Measurements from ENCODE around the gene HK3.

Gene HK3

DNA sequence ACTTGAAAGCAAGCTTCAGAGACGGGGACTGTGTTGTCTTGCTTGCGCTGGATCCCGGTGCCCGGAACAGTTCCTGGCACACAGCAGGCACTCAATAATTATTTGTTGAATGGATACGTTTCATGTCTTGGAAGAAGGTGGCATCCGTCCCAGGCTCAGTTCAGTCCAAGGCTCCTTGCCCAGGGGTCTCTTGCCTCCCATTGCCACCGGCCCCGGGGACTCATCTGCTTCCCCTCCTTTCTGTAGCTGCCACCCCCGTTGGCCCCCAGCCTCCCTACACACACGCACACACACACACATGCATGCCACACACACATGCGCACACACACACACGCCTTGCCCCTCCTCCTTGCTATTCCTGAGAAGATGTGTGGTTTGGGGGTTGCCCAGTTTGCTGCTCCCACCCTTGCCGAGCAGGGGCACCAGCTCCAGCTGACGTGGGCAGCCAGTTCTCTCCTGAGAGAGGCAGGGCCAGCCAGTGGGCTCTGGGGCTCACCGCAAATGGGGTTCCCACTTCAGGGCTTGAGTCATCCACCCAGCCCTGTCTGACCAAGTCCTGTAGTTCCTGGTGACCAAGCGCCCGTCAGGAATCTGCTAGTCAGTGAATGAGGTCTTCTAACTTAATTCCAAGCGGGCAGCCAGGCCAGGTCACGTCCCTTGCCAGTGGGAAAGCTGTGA is 41.8 kb downstream of the HK3 start:
- H3K36me3 ChIP-seq (ENCODE audit: insufficient read depth, low read length): no peaks in the 10 kb centered on the region

GRCh38 chr5:176856746-176857145 is 42.4 kb downstream of the HK3 start:
- no peak for TF ChIP-seq EZH2 (IDR thresholded peaks at IDR 0.05; ENCODE audit: borderline replicate concordance, low read depth, low read length, severe bottlenecking)
- TF ChIP-seq, protein P1, sequence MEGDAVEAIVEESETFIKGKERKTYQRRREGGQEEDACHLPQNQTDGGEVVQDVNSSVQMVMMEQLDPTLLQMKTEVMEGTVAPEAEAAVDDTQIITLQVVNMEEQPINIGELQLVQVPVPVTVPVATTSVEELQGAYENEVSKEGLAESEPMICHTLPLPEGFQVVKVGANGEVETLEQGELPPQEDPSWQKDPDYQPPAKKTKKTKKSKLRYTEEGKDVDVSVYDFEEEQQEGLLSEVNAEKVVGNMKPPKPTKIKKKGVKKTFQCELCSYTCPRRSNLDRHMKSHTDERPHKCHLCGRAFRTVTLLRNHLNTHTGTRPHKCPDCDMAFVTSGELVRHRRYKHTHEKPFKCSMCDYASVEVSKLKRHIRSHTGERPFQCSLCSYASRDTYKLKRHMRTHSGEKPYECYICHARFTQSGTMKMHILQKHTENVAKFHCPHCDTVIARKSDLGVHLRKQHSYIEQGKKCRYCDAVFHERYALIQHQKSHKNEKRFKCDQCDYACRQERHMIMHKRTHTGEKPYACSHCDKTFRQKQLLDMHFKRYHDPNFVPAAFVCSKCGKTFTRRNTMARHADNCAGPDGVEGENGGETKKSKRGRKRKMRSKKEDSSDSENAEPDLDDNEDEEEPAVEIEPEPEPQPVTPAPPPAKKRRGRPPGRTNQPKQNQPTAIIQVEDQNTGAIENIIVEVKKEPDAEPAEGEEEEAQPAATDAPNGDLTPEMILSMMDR (IDR thresholded peaks at IDR 0.05; ENCODE audit: borderline replicate concordance, extremely low read depth, low read length, poor library complexity, severe bottlenecking): no peak
- Histone ChIP-seq H3K27me3 (ENCODE audit: insufficient read depth, low read length, poor library complexity) (no peaks in the 10 kb centered on the region), H3K4me1 (ENCODE audit: insufficient read depth, low read length) (no peaks in the 10 kb centered on the region), H3K36me3 (ENCODE audit: insufficient read depth, low read length) (no peaks in the 10 kb centered on the region), H3K27ac (ENCODE audit: low read length) (no peak overlapping the region), H3K4me3 (ENCODE audit: low read depth in 1 of 2, low read length in 2 of 2) (no peak overlapping the region), H3K9me3 (ENCODE audit: insufficient read depth, low read length, severe bottlenecking) (no peaks in the 10 kb centered on the region), H3K79me2 (ENCODE audit: insufficient read depth, low read length) (no peaks in the 10 kb centered on the region), H3K4me2 (ENCODE audit: insufficient read depth, low read length) (no peak overlapping the region), H3K9ac (ENCODE audit: low read depth, low read length) (no peak overlapping the region), H4K20me1 (ENCODE audit: insufficient read depth, low read length) (peaks cover 10% of the 10 kb centered on the region), H2AFZ (ENCODE audit: low read depth, low read length) (no peak overlapping the region)
- DNase-seq: no peak
- ATAC-seq (ENCODE audit: insufficient read depth, low read depth): no peak

More for the DNA sequence above, 41.8 kb downstream of the HK3 start:
- Histone ChIP-seq H3K27me3 (ENCODE audit: insufficient read depth, low read length, poor library complexity) (no peaks in the 10 kb centered on the region), H3K9ac (ENCODE audit: low read depth, low read length) (no peak overlapping the region), H3K4me1 (ENCODE audit: insufficient read depth, low read length) (no peaks in the 10 kb centered on the region), H3K4me3 (ENCODE audit: low read depth in 1 of 2, low read length in 2 of 2) (no peak overlapping the region), H3K79me2 (ENCODE audit: insufficient read depth, low read length) (no peaks in the 10 kb centered on the region), H2AFZ (ENCODE audit: low read depth, low read length) (no peak overlapping the region), H4K20me1 (ENCODE audit: insufficient read depth, low read length) (peaks cover 12% of the 10 kb centered on the region), H3K27ac (ENCODE audit: low read length) (no peak overlapping the region), H3K9me3 (ENCODE audit: insufficient read depth, low read length, severe bottlenecking) (no peaks in the 10 kb centered on the region), H3K4me2 (ENCODE audit: insufficient read depth, low read length) (no peak overlapping the region)
- ATAC-seq (ENCODE audit: insufficient read depth, low read depth) (no peak), DNase-seq (no peak)
- no peak for TF ChIP-seq EZH2 (IDR thresholded peaks at IDR 0.05; ENCODE audit: borderline replicate concordance, low read depth, low read length, severe bottlenecking)
- TF ChIP-seq, protein P1 (IDR thresholded peaks at IDR 0.05; ENCODE audit: borderline replicate concordance, extremely low read depth, low read length, poor library complexity, severe bottlenecking): no peak

- Histone ChIP-seq H3K36me3 (ENCODE audit: insufficient read depth, low read length) (no peaks in the 10 kb centered on the region), H2AFZ (ENCODE audit: low read depth, low read length) (no peak overlapping the region), H4K20me1 (ENCODE audit: insufficient read depth, low read length) (peaks cover 4% of the 10 kb centered on the region; the same call in 1 of the 2 replicates), H3K9me3 (ENCODE audit: insufficient read depth, low read length, severe bottlenecking) (no peaks in the 10 kb centered on the region), H3K4me1 (ENCODE audit: insufficient read depth, low read length) (no peaks in the 10 kb centered on the region), H3K4me3 (ENCODE audit: low read depth in 1 of 2, low read length in 2 of 2) (no peak overlapping the region), H3K4me2 (ENCODE audit: insufficient read depth, low read length) (no peak overlapping the region), H3K27me3 (ENCODE audit: insufficient read depth, low read length, poor library complexity) (no peaks in the 10 kb centered on the region), H3K9ac (ENCODE audit: low read depth, low read length) (no peak overlapping the region), H3K27ac (ENCODE audit: low read length) (no peak overlapping the region), H3K79me2 (ENCODE audit: insufficient read depth, low read length) (no peaks in the 10 kb centered on the region)
- DNase-seq: no peak
- no peak for TF ChIP-seq EZH2 (IDR thresholded peaks at IDR 0.05; ENCODE audit: borderline replicate concordance, low read depth, low read length, severe bottlenecking)
- TF ChIP-seq, protein P1 (IDR thresholded peaks at IDR 0.05; ENCODE audit: borderline replicate concordance, extremely low read depth, low read length, poor library complexity, severe bottlenecking): no peak
- ATAC-seq (ENCODE audit: insufficient read depth, low read depth): no peak
These were observed 43.5 kb downstream of the HK3 start for GRCh38 chr5:176855598-176855997.

Measured in DND-41 (cell line).